Aorta (tissue), 5 donors: ENCODE measurements around the gene UBE2B. TPM values are rescaled to one million over a fixed set of nuclear protein-coding genes. Genes with fewer than 3 reads are reported as not detected.
"Not testable (repeated sequence)": the region's sequence is repeated elsewhere in the genome, so short reads cannot be mapped to it uniquely, and the experiment has no call there.

Source experiments
- ATAC-seq: fragments of 200-7000 bp; cut with Tn5 transposase; one replicate; pipeline ENCODE4 v1.9.1; 2022; ENCODE audit warnings: moderate library complexity; ENCODE audit not compliant: low FRiP score
- DNase-seq, 2 donors: peaks; one replicate each; pipeline ENCODE4 v3.0.0-alpha.2; 2020
- H3K27ac ChIP-seq, 2 donors: one replicate each; pipeline ENCODE4 v1.5.1; 2013; ENCODE audit warnings: low read length in 2 of 2, mild to moderate bottlenecking in 2 of 2, moderate library complexity in 2 of 2, control low read depth in 1 of 2, inconsistent platforms in 1 of 2, low read depth in 1 of 2
- H3K27me3 ChIP-seq, 2 donors: one replicate each; pipeline ENCODE4 v1.6.1; 2013; ENCODE audit warnings: control low read depth in 1 of 2, low read length in 1 of 2, mild to moderate bottlenecking in 1 of 2, moderate library complexity in 1 of 2; ENCODE audit not compliant: insufficient read depth in 2 of 2, control insufficient read depth in 1 of 2
- H3K36me3 ChIP-seq, 2 donors: one replicate each; pipeline ENCODE4 v1.6.1; 2013; ENCODE audit warnings: control low read depth in 1 of 2, low read length in 1 of 2, mild to moderate bottlenecking in 1 of 2; ENCODE audit not compliant: insufficient read depth in 2 of 2, control insufficient read depth in 1 of 2
- H3K4me1 ChIP-seq, 2 donors: one replicate each; pipeline ENCODE4 v1.6.1; 2013; ENCODE audit warnings: low read length in 2 of 2, control low read depth in 1 of 2, mild to moderate bottlenecking in 1 of 2, moderate library complexity in 1 of 2; ENCODE audit not compliant: insufficient read depth in 2 of 2, control insufficient read depth in 1 of 2
- H3K4me3 ChIP-seq, 2 donors: one replicate each; pipeline ENCODE4 v1.5.1; 2013; ENCODE audit warnings: low read length in 2 of 2, control low read depth in 1 of 2, mild to moderate bottlenecking in 1 of 2
- H3K9me3 ChIP-seq: one replicate; pipeline ENCODE4 v1.6.1; 2013; ENCODE audit warnings: mild to moderate bottlenecking, low read length; ENCODE audit not compliant: control insufficient read depth
- WGBS, 2 donors: extraction: QIAGEN DNeasy Blood & Tissue Kit; methylation state at CpG; one replicate each; pipeline ENCODE4 v1.1.7; 2013; 5-methylcytosine and 5-hydroxymethylcytosine counted together
- intact Hi-C, 2 donors: fragments of 100-400 bp; cut with DNase I; formaldehyde crosslinking; loops; one replicate each; pipeline versions ENCODE4 v1.14.2 to v1.15.0; 2022
- polyA plus RNA-seq, 2 donors: library from polyadenylated mRNA; stranded (reverse); fragments of 200-250 nt; gene quantifications; one replicate each; pipeline ENCODE4 v1.2.3, GENCODE V29; 2013
- total RNA-seq, 2 donors: library from RNA; stranded (reverse); fragmentation: NEBNext Ultra II Directional; extraction: Animal tissue kit (Norgen Biotek cat#: 25700); gene quantifications; one replicate each; pipeline ENCODE4 v1.2.1, GENCODE V29; 2021
- donor health status: healthy with polysubstance abuse.
- donor health status: Bipolar disorder and iron deficiency.
- donor health status: DM: no; HTN: no; CAD: no.
- donor health status: DM: no; HTN: no; CAD: no.
- donor health status: DM: yes; HTN: yes; CAD: no.

The UBE2B gene
- total and polyA plus RNA-seq, 4 donors, result 96.6 to 153 (median 105) TPM

GRCh38 chr5:134355681-134356080 lies 15.7 kb upstream of the UBE2B start:
- H3K27ac ChIP-seq, result no peak overlapping the region
- H3K36me3 ChIP-seq, result no peaks in the 10 kb centered on the region
- intact Hi-C loops, result no loop called here
- no peak overlapping the region for H3K4me3 ChIP-seq
- no peaks in the 10 kb centered on the region for H3K27me3 ChIP-seq
- ATAC-seq, result no peak
- 92 to 97% methylated on average over 5 of the region's 5 CpGs for WGBS, 2 donors
- H3K9me3 ChIP-seq, result no peaks in the 10 kb centered on the region
- no peak for DNase-seq
- H3K4me1 ChIP-seq, result no peaks in the 10 kb centered on the region

GRCh38 chr5:134365604-134366003 lies 5.8 kb upstream of the UBE2B start:
- intact Hi-C loops, result no loop called here
- H3K36me3 ChIP-seq, result no peaks in the 10 kb centered on the region
- 92 to 93% methylated on average over 1 of the region's 1 CpG for WGBS, 2 donors
- H3K9me3 ChIP-seq, result no peaks in the 10 kb centered on the region
- no peak overlapping the region for H3K4me3 ChIP-seq
- no peaks in the 10 kb centered on the region for H3K4me1 ChIP-seq
- DNase-seq, result no peak
- H3K27ac ChIP-seq, result no peak overlapping the region
- no peaks in the 10 kb centered on the region for H3K27me3 ChIP-seq
- ATAC-seq, result no peak

- H3K4me1 ChIP-seq, result no peaks in the 10 kb centered on the region
- ATAC-seq (peak; percentile 0), DNase-seq (no peak)
- intact Hi-C loops, result loop anchor here in 1 of 2 donors (5.0 to 10.0 kb wide), 3 partner anchors 162 to 217 kb away; partner anchors contain the start of gene SKP1
- no peaks in the 10 kb centered on the region for H3K36me3 ChIP-seq
- peak overlapping the region; percentile 28 to 39 for H3K27ac ChIP-seq
- H3K4me3 ChIP-seq, result peak overlapping the region; percentile 11 to 44
- no peaks in the 10 kb centered on the region for H3K27me3 ChIP-seq
- H3K9me3 ChIP-seq, result no peaks in the 10 kb centered on the region
- 22% methylated on average over 5 of the region's 5 CpGs for WGBS, 2 donors
These were observed 978 bp upstream of the UBE2B start for GRCh38 chr5:134370311-134370870.

GRCh38 chr5:134371834-134372340 lies 518 bp downstream of the UBE2B start:
- H3K4me3 ChIP-seq, result peak overlapping the region; percentile 31 to 79
- ATAC-seq (peak; percentile 44), DNase-seq (peak; percentile 77 to 81)
- peak overlapping the region; percentile 84 to 99 for H3K27ac ChIP-seq
- no peaks in the 10 kb centered on the region for H3K36me3 ChIP-seq
- no peaks in the 10 kb centered on the region for H3K4me1 ChIP-seq
- H3K9me3 ChIP-seq, result no peaks in the 10 kb centered on the region
- WGBS, 2 donors, result 0% methylated on average over 29 of the region's 29 CpGs
- intact Hi-C loops, result loop anchor here in 1 of 2 donors (5.0 to 10.0 kb wide), 3 partner anchors 160 to 215 kb away; partner anchors contain the start of gene SKP1
- H3K27me3 ChIP-seq, result no peaks in the 10 kb centered on the region

- intact Hi-C loops, result loop anchor here in 1 of 2 donors (5.0 to 10.0 kb wide), 3 partner anchors 159 to 214 kb away; partner anchors contain the start of gene SKP1
- ATAC-seq, H3K36me3 ChIP-seq, H3K4me3 ChIP-seq, H3K27me3 ChIP-seq, H3K27ac ChIP-seq, DNase-seq, H3K9me3 ChIP-seq, H3K4me1 ChIP-seq: not testable (repeated sequence)
- WGBS, 2 donors, result 91 to 92% methylated on average over 4 to 5 of the region's 5 CpGs
These were observed 2.3 kb downstream of the UBE2B start for GRCh38 chr5:134373633-134374032.

GRCh38 chr5:134374232-134374631 lies 2.9 kb downstream of the UBE2B start:
- intact Hi-C loops, result loop anchor here in 1 of 2 donors (5.0 to 10.0 kb wide), 3 partner anchors 158 to 213 kb away; partner anchors contain the start of gene SKP1
- Histone ChIP-seq H3K9me3 (no peaks in the 10 kb centered on the region), H3K4me1 (no peaks in the 10 kb centered on the region), H3K4me3 (no peak overlapping the region), H3K27ac (no peak overlapping the region), H3K27me3 (no peaks in the 10 kb centered on the region), H3K36me3 (no peaks in the 10 kb centered on the region)
- no peak for ATAC-seq
- no peak for DNase-seq
- 75 to 80% methylated on average over 3 of the region's 3 CpGs for WGBS, 2 donors

GRCh38 chr5:134380346-134380745 lies 9.0 kb downstream of the UBE2B start:
- Histone ChIP-seq H3K4me3 (no peak overlapping the region), H3K27me3 (no peaks in the 10 kb centered on the region), H3K36me3 (peaks cover 3 to 5% of the 10 kb centered on the region in 2 donors), H3K27ac (no peak overlapping the region), H3K4me1 (no peaks in the 10 kb centered on the region), H3K9me3 (no peaks in the 10 kb centered on the region)
- 69 to 71% methylated on average over 5 of the region's 5 CpGs for WGBS, 2 donors
- ATAC-seq (no peak), DNase-seq (no peak)
- intact Hi-C loops, result no loop called here

- H3K9me3 ChIP-seq, H3K4me3 ChIP-seq, H3K27ac ChIP-seq, intact Hi-C loops, H3K4me1 ChIP-seq, H3K27me3 ChIP-seq, H3K36me3 ChIP-seq, DNase-seq, ATAC-seq: not testable (repeated sequence)
- WGBS, 2 donors, result 93 to 95% methylated on average over 2 of the region's 2 CpGs
These were observed 10.8 kb downstream of the UBE2B start for GRCh38 chr5:134382204-134382603.
